Right lobe of liver (tissue), 4 donors: ENCODE data around the gene SERPINB10.

ENCODE experiments used
- POLR2A ChIP-seq: fragments of 450-650 bp; IDR thresholded peaks from one replicate; pipeline ENCODE4 v1.6.1; 2017; ENCODE audit warnings: antibody characterized with exemption, mild to moderate bottlenecking
- TF ChIP-seq, protein P1 (sequence below), 4 donors: fragments of 200-600 bp in 3 of 4; fragments of 450-650 bp in 1 of 4; IDR thresholded peaks; one replicate each; pipeline versions ENCODE4 v1.5.1 to v1.8.0; 2016 to 2022; ENCODE audit warnings: antibody characterized with exemption in 4 of 4, mild to moderate bottlenecking in 2 of 4
- donor health status: DM: no; HTN: no; CAD: no.
- donor health status: DM: no; HTN: no; CAD: no.
- donor health status: DM: no; HTN: yes; CAD: no.

DNA sequence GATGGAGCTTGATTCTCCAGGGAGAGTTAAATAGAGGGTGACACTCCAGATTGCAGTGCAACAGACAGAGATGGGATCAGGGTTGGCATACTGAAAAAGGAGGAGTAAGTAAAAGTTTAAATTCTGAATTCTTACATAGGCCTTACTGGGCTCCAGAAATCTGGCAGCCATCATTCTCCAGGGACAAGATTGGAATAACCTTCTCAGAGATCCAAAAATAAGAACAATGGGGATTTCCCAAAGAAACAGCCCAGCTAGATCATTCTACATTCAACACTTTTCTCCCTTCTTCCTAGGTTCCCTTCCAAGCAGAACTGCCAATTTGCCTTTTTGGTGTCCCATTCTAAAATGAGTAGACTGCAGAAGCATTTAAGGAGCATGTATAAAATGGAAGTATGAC, 35.2 kb upstream of the SERPINB10 start:
- TF ChIP-seq, protein P1, sequence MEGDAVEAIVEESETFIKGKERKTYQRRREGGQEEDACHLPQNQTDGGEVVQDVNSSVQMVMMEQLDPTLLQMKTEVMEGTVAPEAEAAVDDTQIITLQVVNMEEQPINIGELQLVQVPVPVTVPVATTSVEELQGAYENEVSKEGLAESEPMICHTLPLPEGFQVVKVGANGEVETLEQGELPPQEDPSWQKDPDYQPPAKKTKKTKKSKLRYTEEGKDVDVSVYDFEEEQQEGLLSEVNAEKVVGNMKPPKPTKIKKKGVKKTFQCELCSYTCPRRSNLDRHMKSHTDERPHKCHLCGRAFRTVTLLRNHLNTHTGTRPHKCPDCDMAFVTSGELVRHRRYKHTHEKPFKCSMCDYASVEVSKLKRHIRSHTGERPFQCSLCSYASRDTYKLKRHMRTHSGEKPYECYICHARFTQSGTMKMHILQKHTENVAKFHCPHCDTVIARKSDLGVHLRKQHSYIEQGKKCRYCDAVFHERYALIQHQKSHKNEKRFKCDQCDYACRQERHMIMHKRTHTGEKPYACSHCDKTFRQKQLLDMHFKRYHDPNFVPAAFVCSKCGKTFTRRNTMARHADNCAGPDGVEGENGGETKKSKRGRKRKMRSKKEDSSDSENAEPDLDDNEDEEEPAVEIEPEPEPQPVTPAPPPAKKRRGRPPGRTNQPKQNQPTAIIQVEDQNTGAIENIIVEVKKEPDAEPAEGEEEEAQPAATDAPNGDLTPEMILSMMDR (IDR thresholded peaks at IDR 0.05) = no peak
- no peak for TF ChIP-seq POLR2A
